ENCODE results near the gene GOLGA6L25. TPM values are rescaled to one million over a fixed set of nuclear protein-coding genes. Genes with fewer than 3 reads are reported as not detected.
"Not testable (repeated sequence)": the region's sequence is repeated elsewhere in the genome, so short reads cannot be mapped to it uniquely, and the experiment has no call there.

Gene GOLGA6L25, protein sequence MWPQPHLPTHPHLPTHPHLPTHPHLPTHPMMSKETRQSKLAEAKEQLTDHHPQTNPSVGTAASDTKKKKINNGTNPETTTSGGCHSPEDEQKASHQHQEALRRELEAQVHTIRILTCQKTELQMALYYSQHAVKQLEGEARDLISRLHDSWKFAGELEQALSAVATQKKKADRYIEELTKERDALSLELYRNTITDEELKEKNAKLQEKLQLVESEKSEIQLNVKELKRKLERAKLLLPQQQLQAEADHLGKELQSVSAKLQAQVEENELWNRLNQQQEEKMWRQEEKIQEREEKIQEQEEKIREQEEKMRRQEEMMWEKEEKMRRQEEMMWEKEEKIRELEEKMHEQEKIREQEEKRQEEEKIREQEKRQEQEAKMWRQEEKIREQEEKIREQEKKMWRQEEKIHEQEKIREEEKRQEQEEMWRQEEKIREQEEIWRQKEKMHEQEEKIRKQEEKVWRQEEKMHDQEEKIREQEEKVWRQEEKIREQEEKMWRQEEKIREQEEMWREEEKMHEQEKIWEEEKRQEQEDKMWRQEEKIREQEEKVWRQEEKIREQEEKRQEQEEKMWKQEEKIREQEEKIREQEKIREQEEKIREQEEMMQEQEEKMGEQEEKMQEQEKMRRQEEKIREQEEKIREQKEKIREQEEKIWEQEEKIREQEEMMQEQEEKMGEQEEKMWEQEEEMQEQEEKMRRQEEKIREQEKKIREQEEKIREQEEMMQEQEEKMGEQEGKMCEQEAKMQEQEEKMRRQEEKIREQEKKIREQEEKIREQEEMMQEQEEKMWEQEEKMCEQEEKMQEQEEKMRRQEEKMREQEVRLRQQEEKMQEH
- polyA plus RNA-seq (ENCODE audit: insufficient read length in 4 of 4), result not detected

DNA sequence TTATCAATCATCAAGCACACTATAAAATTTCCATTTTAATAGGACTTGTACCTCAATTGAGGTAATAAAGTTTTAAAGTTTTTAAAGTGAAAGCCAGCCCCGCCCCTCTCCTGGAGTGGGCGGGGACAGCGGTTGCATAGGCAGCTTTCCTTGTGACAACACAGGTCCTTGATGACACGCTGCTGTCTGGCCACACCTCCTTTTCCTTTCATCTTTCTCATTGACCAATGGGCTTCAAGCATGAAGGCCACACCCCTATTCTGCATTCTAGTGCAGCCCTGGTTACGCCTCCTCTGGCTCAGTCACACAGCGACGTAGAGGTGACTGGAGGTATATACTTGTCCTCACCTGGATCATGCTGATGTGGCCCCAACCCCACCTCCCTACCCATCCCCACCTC, at the start of gene GOLGA6L25:
Gene GOLGA6L25, plus strand, starts transcription at position 301 of the 400 bp plus-strand sequence. Its CDS starts 61 bp downstream, at position 362.
- DNase-seq (ENCODE audit: low read depth in 4 of 4, low spot score in 2 of 4), result not testable (repeated sequence)

DNA sequence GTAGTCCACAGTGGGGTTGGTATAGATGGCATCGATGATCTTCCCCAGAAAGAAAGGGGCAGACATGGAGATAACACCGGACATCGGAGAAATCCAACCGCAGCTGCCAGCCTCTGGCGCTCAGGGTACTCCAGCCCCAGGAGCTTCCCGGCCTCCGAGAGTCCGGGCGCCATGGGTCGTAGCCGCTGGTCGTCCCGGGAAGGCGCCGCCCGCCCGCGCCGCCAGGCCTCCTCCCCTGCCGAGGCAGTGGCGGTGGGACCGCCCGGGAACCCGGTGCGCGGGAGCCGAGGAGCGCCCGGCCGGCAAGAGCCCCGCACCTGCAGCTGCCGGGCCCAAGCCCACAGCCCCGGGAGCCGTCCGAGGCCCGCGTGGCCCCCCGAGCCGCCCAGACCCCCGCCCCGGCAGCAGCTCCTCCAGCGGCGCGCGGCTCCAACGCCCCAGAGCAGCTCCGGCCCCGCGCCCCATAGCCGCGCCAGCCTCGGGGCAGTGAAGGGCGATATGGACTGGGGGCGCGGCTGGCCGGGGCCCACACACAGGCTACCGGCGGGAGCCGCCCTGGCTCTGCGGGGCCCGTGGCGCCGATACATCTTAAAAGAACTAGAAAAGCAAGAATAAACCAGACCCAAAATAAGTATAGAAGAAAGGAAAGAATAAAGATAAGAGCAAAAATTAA, 45.0 kb upstream of the GOLGA6L25 start:
- DNase-seq (ENCODE audit: low read depth in 4 of 4, low spot score in 2 of 4), result not testable (repeated sequence)

DNA sequence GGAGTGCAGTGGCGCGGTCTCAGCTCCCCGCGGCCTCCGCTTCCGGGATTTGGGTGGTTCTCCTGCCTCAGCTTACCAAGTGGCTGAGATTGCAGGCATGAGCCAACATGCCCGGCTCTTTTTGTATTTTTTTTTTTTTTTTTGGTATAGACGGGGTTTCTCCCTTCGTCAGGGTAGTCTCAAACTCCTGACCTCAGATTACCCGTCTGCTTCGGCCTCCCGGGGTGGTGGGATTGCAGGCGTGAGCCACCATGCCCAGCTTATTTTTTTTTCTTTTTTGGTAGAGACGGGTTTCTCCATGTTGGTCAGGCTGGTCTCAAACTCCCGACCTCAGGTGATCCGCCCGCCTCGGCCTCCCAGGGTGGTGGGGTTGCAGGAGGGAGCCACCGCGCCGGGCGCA, 39.2 kb upstream of the GOLGA6L25 start:
- DNase-seq (ENCODE audit: low read depth in 4 of 4, low spot score in 2 of 4), result not testable (repeated sequence)

DNA sequence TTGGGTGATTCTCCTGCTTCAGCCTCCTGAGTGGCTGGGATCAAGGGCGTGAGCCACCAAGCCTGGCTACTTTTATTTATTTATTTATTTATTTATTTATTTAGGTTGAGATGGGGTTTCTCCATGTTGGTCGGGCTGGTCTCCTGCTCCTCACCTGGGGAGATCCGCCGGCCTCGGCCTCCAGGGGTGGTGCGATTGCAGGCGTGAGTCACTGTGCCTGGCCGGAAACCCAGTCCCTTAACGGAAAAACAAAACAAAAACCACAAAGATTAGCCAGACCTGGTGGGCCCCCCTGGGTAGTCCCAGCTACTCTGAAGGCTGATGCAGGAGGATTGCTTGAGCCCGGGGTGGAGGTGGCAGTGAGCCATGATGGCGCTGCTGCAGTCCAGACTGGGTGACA, 38.2 kb upstream of the GOLGA6L25 start:
- DNase-seq (ENCODE audit: low read depth in 4 of 4, low spot score in 2 of 4), result not testable (repeated sequence)

DNA sequence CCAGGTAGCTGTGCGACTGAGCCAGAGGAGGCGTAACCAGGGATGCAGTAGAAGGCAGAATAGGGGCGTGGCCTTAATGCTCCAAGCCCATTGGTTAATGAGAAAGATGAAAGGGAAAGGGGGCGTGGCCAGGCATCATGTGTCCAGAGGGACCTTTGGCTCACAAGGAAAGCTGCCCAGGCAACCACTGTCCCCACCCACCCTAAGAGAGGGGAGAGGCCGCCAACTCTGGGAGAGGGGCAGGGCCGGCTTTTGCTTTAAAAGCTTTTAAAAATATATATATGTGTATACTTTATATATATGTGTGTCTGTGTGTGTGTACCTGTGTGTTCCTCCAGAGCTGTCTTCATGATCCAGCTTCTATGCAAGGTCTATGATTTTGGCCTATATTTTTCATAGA, 20.4 kb upstream of the GOLGA6L25 start, which contains the start of gene GOLGA8G:
Gene GOLGA8G, minus strand, starts transcription at position 18 of the 400 bp plus-strand sequence. CDS start 62 bp downstream, outside the sequence.
- DNase-seq (ENCODE audit: low read depth in 4 of 4, low spot score in 2 of 4), result not testable (repeated sequence)

DNA sequence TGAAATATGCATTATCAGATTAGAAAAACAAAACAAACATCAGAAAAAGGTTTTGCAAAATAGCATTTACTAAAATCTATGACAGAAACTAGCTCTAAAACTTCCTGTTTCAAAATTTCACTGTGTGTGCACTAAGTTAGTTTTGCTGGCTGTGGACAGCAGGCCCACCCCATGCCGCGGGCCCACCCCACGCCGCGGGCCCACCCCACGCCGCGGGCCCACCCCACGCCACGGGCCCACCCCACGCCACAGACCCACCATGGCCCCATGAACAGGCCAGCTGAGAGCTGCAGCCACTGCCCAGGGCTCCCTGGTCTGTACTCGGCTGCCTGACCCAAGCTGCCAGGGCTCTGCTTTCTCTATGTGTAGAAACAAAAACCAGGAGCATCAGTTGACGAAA, 20.0 kb downstream of the GOLGA6L25 start:
- not testable (repeated sequence) for DNase-seq (ENCODE audit: low read depth in 4 of 4, low spot score in 2 of 4)

DNA sequence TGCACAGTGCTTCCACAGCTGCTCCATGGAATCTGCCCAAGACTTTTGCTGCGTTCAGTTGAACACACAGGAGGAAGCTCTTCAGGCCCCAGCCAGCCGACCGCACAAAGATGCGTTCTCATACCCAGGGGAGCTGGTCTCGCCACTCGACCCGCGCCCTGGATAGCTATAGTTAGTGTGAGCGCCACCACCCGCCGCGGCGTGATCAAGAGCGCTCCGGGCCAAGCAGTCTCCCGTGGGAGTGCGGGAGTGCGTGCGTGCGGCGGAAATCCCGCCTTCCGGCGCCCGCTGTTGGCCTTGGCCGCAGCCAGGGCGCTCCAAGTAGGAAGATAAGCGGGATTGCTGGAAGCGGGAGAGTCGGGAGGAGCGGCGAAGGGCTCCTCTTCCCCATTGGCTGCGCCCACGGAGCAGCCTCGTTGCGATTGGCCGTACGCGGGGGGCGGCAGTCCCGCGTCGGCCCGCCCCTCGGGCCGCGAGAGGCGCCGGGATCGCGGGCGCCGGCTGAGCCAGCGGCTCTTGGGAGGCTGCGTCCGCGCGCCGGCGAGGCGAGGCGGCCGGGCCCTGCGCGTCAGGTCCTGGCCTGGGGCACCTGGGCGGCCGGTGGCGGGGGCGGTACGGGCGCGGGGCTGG, 35.7 kb downstream of the GOLGA6L25 start:
- DNase-seq (ENCODE audit: low read depth in 4 of 4, low spot score in 2 of 4), result not testable (repeated sequence)

DNA sequence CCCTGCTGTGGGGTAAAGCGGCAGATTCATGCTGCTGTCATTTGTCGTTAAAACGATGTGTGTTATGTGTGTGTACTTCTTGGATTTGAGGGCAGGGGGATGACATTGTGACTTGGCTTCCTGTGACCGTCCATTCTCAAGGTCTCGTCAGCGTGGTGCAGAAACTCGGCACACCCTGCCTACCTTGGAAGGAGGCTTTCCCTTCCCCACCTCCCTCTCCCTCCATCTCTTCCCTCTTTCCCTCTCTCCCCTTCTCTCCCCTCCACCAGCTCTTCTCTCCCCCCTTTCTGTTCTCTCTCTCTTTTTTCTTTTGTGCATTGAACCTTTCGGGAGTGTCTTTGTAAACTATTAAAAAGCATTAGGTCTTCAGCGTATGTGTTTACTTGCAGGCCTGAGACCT, 36.4 kb downstream of the GOLGA6L25 start:
- not testable (repeated sequence) for DNase-seq (ENCODE audit: low read depth in 4 of 4, low spot score in 2 of 4)

DNA sequence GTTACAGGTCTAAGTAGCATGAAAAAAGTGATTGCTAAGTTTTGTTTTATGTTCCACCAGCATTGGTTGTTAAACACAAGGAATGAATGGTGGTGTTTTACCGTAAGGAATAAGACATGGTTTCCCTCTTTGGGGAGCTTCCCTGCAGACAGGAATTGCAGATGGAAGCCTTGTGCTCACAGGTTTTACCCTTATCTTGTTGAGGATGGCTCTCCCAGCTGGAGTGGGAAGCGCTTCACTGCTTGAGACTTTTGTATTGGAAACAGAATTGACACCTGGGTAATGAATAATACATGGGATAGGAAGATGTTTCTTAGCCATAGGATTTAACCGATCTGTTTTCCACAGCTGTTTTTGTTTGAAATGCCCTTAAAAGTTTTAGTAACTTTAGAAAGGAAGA, 39.0 kb downstream of the GOLGA6L25 start:
- DNase-seq (ENCODE audit: low read depth in 4 of 4, low spot score in 2 of 4), result not testable (repeated sequence)

DNA sequence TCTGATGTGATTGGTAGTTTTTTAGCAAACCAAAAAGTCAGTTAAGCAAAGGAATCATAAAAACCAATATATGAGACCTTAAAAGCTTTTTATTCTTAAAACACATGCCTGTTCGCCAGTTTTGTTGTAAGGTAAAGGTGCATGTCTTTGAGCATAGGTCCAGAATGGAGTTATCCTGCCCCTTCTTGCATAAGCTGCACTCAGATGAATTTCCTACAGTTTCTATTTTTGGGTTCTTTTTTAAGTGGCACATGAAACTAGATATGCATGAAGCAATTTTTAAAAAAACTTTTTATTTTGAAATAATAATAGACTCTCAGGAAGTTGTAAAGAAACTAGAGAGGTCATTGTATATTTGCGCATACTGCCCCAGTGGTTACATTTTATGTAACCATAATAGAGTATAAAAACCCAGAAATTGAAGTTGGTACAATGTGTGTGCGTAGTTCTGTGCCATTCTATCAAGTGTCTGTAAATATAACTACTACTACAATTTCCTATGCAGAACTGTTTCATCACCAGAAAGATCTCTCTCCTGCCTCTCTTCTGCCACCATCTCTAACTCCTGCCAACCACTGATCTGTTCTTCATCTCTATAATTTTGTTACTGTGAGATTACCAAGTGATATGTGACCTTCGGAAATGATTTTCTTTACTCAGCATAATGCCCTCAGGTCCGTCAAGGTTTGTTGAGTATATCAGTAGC, 40.2 kb downstream of the GOLGA6L25 start:
- not testable (repeated sequence) for DNase-seq (ENCODE audit: low read depth in 4 of 4, low spot score in 2 of 4)

DNA sequence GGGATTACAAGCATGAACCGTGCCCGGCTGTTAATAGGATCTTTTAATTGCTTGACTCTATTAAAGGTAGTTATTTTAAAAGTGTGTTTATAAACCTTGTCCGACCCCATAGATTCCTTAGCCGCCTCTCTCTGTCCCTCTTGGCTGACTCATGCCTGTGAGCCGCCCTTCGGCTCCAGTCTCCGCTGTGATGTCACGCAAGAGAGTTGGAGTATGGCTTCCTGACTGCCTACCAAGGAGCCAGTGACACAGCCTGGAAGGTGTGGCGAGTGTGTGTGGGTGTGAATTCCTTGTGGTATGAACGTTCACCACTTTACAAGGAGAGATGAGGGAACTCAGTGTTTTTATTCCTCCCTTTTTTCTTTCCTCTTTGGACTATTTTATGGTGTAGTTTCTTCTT, 44.1 kb downstream of the GOLGA6L25 start:
- DNase-seq (ENCODE audit: low read depth in 4 of 4, low spot score in 2 of 4), result not testable (repeated sequence)

DNA sequence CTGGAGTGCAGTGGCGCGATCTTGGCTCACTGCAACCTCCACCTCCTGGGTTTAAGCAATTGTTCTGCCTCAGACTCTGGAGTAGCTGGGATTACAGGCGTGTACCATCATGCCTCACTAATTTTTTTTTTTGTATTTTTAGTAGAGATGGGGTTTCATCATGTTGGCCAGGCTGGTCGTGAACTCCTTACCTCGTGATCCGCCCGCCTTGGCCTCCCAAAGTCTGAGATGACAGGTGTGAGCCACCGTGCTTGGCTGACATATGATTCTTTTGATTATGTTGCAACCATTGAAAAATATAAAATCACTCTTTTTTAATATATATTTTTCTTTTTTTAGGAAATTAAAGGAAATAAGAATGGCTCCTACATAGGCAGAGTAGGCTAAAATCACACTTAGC, 44.8 kb downstream of the GOLGA6L25 start:
- not testable (repeated sequence) for DNase-seq (ENCODE audit: low read depth in 4 of 4, low spot score in 2 of 4)

DNA sequence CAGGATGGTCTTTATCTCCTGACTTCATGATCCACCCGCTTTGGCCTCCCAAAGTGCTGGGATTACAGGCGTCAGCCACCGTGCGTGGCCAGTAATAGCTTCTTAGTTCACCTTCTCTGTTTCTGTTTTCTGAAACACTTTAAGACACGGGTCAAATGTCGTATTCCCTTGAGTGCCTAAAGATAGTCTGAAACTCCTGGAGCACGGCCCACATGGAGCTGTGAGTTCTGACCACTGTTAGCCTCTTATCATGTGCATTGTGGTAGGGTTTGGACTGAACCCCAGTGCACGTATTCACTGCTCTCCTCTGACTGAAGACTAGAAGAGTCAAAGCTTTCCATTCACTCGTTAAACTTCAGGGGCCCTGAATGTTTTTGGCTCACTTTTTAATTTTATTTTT, 48.8 kb downstream of the GOLGA6L25 start:
- not testable (repeated sequence) for DNase-seq (ENCODE audit: low read depth in 4 of 4, low spot score in 2 of 4)

Other genes with a start within 250 kb of the GOLGA6L25 start
- gene HERC2, start 231.4 kb upstream of the GOLGA6L25 start, polyA plus RNA-seq (ENCODE audit: insufficient read length in 4 of 4), result 10 to 100 TPM; 38.4 to 63.9 (median 50.0) TPM
- gene GOLGA6L24, start 195.5 kb upstream of the GOLGA6L25 start, polyA plus RNA-seq (ENCODE audit: insufficient read length in 4 of 4), result not detected
- gene GOLGA8F, start 174.9 kb upstream of the GOLGA6L25 start, polyA plus RNA-seq (ENCODE audit: insufficient read length in 4 of 4), result not detected
- under 1 TPM in 2 of 4 donors, not detected in 2; 0.22 to 0.30 TPM for gene GOLGA8G, start 20.6 kb upstream of the GOLGA6L25 start, polyA plus RNA-seq (ENCODE audit: insufficient read length in 4 of 4)
- gene GOLGA8M, start 158.9 kb downstream of the GOLGA6L25 start, polyA plus RNA-seq (ENCODE audit: insufficient read length in 4 of 4), result 1 to 10 TPM; 2.0 to 4.5 (median 3.0) TPM